ENCODE measurements around the gene POU4F1.
A peak's percentile ranks its signal among the peaks of the same experiment; 100 is the strongest.

The POU4F1 gene

GRCh38 chr13:78589206-78589605, 14.1 kb downstream of the POU4F1 start:
- DNase-seq, result peak; percentile 82

GRCh38 chr13:78587395-78587794, 16.0 kb downstream of the POU4F1 start:
- DNase-seq, result no peak

DNA sequence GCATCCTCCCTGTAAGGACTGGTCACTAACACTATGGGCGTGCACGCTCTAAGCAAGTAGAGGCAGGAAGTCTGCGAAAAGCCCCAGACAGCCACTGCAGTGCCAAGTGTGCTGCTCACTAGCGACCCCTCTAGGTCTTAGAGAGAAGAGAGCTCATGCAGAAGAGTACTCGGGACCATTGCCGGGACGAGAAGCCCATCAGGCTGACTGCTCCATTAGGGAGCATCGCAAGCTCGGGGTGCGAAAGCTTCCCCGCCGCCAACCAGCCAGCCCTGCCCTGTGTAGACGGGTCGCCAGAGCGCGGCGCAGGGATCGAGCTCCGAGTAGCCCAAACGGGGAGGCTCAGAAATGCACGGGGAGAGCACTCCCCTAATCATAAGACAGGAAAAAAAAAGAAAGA, 16.6 kb downstream of the POU4F1 start:
- DNase-seq, result peak; percentile 79

DNA sequence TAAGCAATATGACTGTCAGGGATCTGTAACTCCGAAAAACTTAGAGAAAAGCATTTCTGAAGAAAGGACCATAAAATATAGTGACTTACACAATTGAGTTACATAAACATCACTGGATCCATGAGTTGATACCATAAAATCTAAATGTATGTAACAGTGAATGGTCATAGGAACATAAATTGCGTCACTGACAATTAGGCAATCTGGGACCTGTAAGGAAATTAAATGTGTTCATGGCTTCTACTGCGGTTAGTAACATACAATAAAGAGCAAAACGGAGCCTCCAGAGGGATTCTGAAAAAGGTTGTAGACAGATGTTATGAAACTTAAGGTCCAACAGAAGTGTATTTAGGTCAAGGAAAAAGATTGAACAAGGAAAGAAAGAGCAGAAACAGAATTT, 27.1 kb downstream of the POU4F1 start:
- no peak for DNase-seq

- DNase-seq, result no peak
Measured at GRCh38 chr13:78572459-78572858, 30.9 kb downstream of the POU4F1 start.

GRCh38 chr13:78569029-78569428, 34.3 kb downstream of the POU4F1 start:
- no peak for DNase-seq

- DNase-seq, result no peak
Measured at GRCh38 chr13:78566631-78567030, 36.7 kb downstream of the POU4F1 start.

- DNase-seq, result no peak
Measured at GRCh38 chr13:78562237-78562889, 41.0 kb downstream of the POU4F1 start.

Data from islet precursor cell (in vitro differentiated cells).